ENCODE measurements around the gene TOMM20.
A peak's percentile ranks its signal among the peaks of the same experiment; 100 is the strongest.

Gene TOMM20

GRCh38 chr1:235134171-235134570, 5.5 kb upstream of the TOMM20 start:
- no peak for DNase-seq (ENCODE audit: low spot score)

DNA sequence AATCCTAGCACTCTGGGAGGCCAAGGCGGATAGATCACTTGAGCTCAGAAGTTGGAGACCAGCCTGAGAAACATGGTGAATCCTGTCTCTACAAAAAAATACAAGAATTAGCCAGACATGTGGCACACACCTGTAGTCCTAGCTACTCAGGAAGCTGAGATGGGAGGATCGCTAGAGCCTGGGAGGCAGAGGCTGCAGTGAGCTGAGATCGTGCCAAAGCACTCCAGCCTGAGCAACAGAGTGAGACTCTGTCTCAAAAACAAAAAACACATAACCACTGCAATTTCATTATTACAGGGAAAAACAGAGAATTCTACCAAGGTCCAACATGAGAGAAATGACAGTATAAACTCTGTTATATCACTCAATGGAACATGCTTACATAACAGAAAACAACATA, 4.4 kb upstream of the TOMM20 start:
- no peak for DNase-seq (ENCODE audit: low spot score)

DNA sequence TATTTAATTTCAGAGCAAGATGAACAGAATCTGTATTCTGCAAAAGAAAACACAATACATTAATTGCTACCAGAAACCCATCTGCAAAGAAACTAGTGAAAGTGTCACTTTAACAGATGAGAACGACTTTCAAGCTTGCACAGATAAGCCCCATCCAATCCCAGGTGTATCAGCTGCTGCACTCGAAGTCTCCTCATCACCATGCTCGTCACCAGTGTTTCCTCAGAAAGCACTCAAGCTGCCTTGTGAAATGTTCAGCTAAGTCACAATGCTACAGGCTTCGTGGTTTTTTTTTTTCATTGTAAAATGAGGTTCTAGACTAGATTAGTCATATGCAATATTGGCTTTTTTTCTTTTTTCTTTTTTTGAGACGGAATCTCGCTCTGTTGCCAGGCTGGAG, 3.3 kb upstream of the TOMM20 start:
- DNase-seq (ENCODE audit: low spot score) = no peak

DNA sequence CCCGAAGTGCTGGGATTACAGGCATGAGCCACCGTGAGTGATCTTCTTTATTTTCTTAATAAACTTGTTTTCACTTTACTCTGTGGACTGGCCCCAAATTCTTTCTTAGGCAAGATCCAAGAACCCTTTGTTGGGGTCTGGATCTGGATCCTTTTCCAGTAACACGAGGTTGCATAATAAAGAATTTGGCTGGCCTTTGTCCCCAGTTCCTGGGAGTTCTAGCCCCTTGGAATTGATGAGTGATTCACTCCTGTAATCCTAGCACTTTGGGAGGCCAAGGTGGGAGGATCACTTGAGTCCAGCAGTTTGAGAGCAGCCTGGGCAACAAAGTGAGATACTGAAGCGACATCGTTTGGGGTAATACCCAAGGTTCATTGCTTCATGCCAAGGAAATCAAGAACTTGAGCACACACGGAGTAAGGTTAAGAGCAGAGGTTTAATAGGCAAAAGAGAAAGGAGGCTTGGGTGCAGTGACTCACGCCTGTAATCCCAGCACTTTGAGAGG, 2.2 kb upstream of the TOMM20 start:
- DNase-seq (ENCODE audit: low spot score) = no peak

DNA sequence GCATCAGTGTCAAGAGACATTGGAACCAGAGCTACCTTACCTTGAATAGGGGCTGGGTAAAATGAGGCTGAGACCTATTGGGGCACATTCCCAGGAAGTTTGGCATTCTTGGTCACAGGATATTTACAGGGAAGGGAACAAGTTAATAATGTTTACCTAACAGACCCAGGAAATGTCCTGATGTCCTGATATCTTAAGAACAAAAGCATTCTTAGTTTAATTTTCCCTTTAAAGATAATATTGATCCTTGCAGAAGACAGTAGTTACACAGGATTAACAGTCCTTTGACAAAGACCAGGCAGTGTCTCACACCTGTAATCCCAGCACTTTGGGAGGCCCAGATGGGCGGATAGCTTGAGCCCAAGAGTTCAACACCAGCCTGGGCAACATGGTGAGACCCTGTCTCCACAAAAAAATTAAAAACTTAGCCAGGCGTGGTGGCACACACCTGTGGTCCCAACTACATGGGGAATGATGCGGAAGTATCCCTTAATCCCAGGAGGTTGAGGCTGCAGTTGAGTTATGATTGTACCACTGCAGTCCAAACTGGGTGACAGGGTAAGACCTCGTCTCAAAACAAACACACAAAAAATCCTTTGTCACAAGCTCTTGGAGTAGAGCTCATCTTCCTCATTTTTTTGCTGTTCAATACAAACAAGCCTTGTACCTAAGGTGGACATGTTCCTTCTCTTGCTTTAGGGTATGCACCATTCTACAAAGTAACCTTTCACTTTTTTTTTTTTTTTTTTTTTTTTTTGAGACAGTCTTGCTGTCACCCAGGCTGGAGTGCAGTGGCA, 1.3 kb upstream of the TOMM20 start:
- no peak for DNase-seq (ENCODE audit: low spot score)

GRCh38 chr1:235127732-235128455, 743 bp downstream of the TOMM20 start:
- DNase-seq (ENCODE audit: low spot score) = no peak

GRCh38 chr1:235127203-235127602, 1.4 kb downstream of the TOMM20 start:
- DNase-seq (ENCODE audit: low spot score) = no peak

DNA sequence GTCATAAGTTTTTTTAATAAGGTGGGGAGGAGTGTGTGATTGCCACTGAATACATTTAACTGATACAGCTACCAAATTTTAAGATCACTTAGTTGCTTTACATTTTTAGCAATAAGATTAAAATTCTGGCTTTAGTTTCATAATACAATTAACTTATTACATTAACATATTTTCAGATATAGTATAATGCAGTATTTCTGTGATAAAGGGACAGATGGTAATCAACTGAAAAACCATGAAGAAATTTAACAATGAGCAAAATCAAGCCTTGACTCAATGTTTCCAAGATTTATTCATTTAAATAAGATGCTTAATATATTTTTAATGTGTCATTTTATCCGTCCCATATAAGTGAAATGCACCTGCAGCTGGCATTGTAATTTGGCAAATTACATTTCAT, 4.0 kb downstream of the TOMM20 start:
- DNase-seq (ENCODE audit: low spot score) = no peak

DNA sequence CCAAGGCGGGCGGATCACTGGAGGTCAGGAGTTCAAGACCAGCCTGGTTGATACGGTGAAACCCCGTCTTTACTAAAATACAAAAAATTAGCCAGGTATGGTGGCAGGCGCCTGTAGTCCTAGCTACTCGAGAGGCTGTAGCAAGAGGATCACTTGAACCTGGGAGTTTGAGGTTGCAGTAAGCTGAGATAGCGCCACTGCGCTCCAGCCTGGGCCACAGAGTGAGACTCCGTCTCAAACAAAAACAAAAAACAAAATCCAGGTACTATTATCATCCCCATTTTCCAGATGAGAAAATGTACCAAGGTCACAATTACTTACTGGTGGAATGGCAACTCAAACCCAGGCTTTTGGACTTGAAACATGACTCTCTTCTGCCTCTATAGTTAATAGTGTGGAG, 4.5 kb downstream of the TOMM20 start:
- DNase-seq (ENCODE audit: low spot score) = no peak

DNA sequence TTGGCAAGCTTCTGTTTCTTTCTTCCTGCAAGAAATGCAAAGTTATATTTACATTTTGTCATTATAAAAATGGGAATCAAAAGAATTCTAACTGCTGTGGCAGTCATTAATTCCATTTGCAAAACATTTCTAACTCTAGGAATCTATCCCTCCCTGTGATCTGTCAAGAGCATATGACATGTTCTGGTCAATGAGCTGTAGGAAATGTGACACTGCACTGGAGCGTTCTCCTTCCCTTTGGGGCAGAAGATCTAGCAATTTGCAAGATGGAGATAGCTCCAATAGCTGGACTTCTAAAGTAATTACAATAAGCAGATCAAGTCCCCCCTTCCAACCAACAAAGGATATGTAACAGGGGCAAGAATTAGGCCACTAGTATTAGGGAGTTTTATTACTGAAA, 6.3 kb downstream of the TOMM20 start:
- DNase-seq (ENCODE audit: low spot score) = no peak

DNA sequence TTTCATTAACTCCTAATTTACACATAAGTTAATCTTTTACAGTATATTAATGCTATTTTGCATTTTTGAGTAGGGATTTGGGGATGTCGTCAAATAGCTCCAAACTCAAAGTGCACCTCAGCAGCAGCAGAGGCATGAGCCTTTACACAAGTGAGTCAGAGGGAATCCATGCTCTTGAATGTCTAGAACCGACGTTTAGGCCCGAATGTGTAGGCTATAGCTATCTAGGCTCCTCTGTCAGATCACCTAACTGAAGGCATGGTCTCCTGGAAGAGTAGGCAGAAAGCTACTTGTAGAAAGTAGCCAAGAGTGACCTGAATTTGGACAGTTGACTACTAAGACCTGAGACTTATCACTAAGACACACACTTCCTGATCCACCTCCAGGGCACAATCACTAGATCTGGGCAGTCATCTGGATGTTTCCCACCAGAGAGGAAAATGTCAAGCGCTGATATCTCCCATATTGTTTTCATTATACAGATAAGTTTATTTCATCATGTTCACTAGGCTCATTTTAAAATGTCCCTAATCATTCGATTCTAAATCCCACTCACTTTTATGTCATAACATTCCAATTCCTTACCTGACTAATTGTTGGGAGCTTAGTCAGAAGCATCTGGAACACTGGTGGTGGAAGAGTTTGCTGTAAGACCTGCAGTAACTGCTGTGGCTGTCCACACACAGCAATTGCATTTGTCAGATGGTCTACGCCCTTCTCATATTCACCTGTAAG, 15.3 kb downstream of the TOMM20 start:
- DNase-seq (ENCODE audit: low spot score) = no peak

GRCh38 chr1:235112297-235113182, 16.1 kb downstream of the TOMM20 start:
- no peak for DNase-seq (ENCODE audit: low spot score)

- DNase-seq (ENCODE audit: low spot score) = no peak
Measured at GRCh38 chr1:235111107-235111506, 17.5 kb downstream of the TOMM20 start.

DNA sequence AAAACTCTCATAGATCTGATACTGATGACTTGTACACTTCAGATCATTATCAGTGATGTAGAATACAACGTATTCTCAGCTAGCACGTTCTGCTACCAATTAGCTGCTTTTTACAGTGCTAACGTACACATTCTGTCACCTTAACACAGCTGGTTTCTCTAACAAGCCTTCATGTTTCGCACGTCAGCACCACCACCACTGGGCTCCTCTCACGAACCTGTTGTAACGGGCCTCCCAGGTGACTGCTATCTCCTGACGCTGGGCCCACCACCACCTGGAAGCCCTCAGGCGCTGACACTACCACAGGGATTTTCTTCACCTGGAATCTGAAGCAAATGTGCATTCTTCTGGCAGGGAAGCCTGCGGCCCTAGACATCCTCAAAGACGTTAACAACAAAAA, 19.8 kb downstream of the TOMM20 start:
- no peak for DNase-seq (ENCODE audit: low spot score)

DNA sequence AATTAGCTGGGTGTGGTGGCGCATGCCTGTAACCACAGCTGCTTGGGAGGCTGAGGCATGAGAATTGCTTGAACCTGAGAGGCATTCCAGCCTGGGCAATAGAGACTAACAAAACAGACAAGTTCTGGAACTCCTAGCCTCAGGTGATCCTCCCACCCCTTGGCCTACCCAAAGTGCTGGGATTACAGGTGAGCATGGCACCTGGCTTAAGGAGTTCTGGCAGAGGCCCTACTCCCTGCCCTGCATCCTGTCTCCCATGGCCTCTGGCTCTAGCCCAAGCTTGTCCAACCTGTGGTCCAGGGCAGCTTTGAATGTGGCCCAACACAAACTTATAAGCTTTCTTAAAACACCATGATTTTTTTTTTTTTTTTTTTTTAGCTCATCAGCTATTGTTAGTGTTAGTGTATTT, 20.4 kb downstream of the TOMM20 start:
- DNase-seq (ENCODE audit: low spot score) = no peak

DNA sequence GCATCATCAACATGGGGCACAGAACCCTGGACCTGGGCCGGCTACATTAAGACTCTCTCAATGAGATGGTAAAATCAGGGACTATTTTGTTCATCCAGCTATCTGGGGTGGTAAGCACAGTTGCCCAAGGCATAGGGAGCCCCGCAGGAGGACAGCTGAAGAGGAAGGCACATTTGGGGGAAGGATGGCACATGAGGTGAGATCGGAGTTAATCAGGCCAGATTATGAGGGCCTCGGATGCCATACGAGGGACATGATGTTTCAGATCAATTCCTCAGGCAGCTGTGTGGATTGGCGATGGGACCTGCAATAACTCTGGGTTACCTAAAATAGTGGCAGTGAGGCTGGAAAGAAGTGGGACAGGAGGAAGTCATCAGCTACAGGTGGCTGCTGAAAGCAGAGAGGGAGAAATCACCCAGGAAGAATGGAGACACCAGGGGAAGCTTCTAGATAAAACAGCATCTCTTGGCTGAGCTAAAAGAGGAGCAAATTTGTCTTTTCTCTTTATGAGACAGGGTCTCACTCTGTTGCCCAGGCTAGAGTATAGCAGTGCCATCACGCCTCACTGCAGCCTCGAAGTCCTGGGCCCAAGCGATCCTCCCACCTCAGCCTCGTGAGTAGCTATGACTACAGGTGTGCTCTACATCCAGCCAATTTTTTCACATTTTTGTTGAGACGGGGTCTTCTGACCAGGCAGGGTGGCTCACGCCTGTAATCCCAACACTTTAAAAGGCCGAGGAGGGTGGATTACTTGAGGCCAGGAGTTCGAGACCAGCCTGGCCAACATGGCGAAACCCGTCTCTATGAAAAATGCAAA, 21.1 kb downstream of the TOMM20 start:
- no peak for DNase-seq (ENCODE audit: low spot score)

GRCh38 chr1:235106457-235106856, 22.2 kb downstream of the TOMM20 start:
- no peak for DNase-seq (ENCODE audit: low spot score)

DNA sequence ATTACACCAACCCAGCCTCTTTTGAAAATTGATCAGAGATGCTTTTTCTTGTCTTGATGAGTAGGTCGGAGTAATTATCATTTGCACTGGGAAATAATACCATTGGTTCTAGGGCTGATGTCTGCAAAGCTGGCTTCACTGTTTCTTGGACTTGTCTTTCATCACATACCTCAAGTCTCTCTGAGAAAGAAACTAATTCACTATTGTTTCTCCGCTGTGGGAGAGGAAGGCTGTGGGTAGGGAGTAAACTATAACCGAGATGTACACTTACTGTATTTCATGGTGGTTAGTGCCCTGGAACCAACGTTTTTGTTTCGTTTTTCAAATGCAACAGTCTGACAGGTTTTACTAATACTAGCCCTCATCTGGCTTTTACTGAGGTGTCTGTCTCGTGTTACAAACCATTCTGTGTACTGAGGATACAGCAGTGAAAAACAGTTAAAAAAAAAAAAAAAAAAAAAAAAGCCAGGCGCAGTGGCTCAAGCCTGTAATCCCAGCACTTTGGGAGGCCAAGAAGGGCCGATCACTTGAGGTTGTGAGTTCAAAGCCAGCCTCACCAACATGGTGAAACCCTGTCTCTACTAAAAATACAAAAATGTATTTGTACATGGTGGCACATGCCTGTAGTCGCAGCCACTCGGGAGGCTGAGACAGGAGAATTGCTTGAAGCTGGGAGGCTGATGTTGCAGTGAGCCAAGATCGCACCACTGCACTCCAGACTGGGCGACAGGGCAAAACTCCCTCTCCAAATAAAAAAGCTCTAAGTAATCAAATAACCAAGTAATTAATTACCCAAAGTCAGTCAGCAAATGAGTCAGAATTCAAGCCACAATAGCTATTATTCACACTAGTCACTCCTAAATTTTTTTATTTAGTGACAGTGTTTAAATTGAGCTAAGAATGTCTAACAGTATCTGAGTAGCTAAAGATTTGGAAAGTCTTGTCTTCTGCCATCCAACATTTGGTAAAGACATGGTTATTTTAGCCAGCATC, 23.3 kb downstream of the TOMM20 start:
- DNase-seq (ENCODE audit: low spot score) = no peak

DNA sequence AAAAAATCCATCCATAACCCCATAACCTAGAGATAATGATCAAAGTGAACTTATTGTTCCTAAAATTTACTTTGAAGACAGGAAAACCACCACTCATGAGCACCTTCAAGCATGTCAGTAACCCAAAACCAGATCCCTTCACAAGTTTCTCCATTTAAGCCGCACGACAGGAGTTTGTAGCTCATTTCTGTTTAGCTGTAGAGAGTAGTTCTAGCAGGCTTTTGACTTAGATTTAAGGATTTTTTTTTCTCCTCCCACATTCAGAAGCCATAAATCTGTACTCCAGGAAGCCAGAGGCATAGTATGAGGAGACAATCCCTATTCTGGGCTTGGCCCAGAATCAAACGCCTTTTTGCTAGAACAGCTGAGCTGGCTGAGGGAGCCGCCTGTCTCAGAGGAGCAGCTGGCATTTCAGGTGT, 25.6 kb downstream of the TOMM20 start:
- DNase-seq (ENCODE audit: low spot score) = peak; percentile 41

GRCh38 chr1:235102259-235102582, 26.4 kb downstream of the TOMM20 start:
- DNase-seq (ENCODE audit: low spot score) = no peak

Data from CD4-positive, alpha-beta T cell treated with Interleukin-6 at 100 ng/mL for 8 hours (primary cell).